Measurements from ENCODE around the gene CST11.

Gene CST11

GRCh38 chr20:23453549-23454543 is 1.2 kb upstream of the CST11 start:
- DNase-seq: no peak

GRCh38 chr20:23451956-23452487 is 654 bp downstream of the CST11 start:
- DNase-seq: no peak

DNA sequence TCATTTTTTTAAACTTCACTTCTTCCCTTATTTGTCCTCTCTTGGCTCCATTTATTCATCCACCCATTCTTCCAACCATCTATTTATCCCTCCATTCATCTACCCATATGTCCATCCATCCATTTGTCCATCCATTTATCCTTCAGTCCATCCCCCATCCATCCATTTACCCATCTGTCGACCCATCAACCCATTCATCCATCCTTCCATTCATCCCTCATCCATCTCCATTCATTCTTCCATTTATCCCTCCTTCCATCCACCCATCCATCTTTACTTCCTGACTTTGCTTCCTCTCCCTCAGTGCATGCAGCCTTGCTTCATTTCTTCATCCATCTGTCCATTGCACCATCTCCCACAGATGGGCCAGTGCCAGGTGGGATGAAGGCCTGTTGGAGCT is 1.8 kb downstream of the CST11 start:
- DNase-seq: no peak

- no peak for DNase-seq
Observed at GRCh38 chr20:23449421-23449820, 3.3 kb downstream of the CST11 start.

DNA sequence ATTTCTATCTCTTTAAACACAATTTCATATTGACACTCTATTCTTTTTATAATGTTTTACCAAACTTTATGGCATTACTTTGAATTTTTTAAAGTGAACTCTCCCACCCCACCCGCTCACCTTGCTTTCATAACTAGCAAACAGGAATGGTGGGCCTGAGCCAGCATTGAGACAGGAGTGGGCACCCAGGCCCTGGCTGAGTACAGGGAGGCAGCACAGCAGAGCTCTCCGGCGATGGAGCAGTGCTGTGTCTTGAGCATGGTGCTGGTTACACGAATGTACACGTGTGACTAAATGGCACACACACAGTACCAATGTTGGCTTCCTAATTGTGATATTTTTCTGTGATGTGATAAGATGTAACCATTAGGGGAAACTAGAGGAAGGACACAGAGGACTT is 4.5 kb downstream of the CST11 start:
- no peak for DNase-seq

- peak; percentile 85 for DNase-seq
Observed at GRCh38 chr20:23446505-23446904, 6.2 kb downstream of the CST11 start.

DNA sequence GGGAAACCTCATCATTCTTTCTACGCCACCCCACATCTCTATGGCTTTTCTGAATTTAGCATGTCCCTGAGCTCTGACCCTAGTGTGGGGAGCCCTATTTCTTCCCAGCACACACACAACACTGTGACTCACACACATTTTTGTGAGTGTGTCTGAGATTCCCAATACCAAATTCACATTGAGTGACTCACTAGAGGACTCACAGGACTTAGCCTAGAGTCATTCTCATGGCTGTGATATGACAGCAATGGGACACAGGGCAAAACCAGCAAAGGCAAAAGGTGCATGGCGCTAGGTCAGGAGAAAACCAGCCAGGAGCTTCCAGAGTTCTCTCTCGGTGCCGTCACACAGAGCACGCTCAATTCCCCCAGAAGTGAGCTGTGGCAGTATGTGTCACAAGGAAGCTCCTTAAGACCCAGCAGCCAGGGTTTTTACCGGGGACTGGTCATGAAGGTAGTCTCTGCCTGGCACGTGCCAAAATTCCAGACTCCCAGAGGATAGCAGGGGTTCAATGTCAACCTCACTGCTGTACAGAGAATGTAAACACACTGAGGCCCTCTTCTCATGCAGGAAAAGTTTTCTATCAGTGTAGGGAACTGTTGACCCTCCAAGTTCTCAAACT is 7.0 kb downstream of the CST11 start:
- DNase-seq: no peak

- DNase-seq: no peak
Observed at GRCh38 chr20:23444859-23445258, 7.8 kb downstream of the CST11 start.

DNA sequence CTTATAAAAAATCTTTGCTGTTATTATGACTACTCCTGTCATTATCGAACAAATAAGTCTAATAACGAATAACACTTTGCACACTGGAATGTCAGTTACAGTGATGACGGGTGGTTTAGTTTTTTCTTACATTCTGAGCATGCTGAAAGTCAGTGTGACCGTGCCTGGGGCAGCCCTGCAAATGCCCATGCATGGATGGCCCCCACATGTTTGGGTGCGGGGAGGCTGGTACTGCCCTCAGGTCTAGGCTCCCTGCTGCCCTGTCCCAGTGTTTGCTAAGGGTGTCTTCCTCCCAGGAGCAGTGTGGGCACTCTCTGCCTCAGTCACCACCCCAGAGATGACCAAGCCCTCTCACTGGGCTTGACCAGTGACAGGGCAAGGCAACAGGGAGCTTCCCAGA is 10.2 kb downstream of the CST11 start:
- DNase-seq: no peak

DNA sequence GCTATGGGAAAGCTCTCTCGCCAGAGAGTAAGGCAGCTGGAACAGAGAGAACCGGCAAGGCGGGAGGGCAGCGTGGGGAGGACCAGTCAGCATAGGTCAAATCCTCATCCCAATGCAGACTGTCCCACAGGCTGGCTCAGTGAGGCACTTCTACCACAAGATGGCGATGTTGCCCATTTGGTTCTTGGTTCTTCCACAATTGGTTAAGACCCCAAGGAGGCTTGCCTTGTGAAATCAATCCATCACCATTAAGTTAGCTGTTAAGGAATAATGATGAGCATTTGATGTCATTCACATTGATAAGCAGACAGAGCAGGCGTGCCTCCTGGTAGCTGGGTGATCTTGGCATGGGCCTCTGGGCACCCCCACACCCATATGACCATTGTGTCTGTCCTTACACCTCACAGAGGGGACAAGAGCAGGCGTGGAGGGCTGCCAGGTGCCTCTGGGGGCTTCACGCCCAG is 10.8 kb downstream of the CST11 start:
- DNase-seq: peak; percentile 60

DNA sequence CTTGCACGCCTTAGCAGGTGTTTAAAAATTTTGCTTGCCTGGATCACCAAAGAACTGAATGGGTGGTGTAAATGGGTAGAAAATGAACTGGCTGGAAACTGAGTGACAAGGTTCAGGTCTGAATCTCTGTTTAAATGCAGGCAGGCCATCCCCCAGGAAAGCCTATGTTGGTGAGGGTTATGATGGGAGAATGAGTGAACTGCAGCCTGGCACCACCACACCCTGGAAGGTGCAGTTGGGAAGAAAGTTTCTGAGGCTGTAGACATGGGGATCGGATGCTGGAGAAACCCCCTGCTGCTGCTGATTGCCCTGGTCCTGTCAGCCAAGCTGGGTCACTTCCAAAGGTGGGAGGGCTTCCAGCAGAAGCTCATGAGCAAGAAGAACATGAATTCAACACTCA is 12.7 kb downstream of the CST11 start:
- no peak for DNase-seq

DNA sequence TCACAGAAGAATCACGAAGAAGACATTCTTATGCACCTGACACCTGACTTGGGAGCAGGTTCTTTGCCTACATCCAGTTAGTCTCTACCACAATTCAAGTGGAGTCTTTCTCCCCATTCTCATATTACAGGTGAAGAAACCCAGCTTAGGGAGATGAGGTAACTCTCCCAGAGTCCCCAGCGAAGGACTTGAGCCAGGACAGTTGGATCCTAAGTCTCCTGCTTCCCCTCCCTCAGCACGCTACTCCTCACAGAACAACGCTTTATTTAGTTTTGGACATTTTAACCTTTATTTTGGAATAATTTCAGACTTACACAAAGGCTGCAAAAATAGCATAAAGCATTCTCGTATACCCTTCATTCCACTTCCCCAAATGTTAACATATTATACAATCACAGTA is 14.0 kb downstream of the CST11 start:
- no peak for DNase-seq

DNA sequence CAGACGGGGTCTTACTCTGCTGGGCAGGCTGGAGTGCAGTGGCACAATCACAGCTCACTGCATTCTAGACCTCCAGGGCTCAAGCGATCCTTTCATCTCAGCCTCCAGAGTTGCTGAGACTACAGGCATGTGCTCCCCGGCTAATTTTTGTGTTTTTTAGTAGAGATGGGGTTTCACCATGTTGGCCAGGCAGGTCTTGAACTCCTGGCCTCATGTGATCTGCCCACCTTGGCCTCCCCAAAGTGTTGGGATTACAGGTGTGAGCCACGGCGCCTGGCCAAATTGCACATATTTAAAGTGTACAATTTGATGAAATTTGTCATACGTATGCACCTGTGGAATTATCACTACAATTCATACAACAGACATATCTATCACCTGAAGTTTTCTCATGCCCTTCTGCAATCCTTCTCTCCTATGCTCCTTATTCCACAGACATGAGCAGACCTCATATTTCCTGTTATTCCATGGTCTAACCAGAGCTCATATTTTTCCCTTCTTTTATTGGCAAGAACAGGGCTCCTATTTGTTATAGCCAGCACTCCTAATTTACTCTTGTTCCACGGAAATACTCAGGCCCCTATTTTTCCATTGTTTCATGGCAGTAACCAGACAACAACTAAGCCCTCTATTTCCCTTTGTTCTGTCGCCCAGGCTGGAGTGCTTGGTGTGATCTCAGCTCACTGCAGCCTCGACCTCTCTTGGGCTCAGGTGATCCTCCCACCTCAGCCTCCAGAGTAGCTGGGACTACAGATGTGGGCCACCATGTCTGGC is 15.4 kb downstream of the CST11 start:
- DNase-seq: no peak

DNA sequence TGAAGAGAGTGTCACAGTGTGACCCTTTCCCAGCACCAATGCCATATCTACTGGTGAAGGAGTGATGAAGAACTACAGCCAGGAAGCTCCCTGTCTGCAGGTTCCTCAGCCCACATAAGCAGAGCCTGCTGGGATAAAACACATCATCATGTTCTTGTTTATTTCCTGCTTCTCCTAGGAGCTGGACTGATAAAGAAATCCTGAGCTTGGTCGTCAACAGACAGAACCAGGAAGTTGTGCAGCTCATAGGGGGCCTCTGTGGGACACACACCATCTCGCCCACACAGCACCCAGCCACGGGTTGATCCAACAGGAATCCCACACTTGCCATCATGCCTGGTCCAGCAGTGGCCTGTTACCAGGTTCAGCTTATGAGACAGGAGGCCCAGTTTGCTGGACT is 16.0 kb downstream of the CST11 start:
- peak; percentile 21 for DNase-seq

DNA sequence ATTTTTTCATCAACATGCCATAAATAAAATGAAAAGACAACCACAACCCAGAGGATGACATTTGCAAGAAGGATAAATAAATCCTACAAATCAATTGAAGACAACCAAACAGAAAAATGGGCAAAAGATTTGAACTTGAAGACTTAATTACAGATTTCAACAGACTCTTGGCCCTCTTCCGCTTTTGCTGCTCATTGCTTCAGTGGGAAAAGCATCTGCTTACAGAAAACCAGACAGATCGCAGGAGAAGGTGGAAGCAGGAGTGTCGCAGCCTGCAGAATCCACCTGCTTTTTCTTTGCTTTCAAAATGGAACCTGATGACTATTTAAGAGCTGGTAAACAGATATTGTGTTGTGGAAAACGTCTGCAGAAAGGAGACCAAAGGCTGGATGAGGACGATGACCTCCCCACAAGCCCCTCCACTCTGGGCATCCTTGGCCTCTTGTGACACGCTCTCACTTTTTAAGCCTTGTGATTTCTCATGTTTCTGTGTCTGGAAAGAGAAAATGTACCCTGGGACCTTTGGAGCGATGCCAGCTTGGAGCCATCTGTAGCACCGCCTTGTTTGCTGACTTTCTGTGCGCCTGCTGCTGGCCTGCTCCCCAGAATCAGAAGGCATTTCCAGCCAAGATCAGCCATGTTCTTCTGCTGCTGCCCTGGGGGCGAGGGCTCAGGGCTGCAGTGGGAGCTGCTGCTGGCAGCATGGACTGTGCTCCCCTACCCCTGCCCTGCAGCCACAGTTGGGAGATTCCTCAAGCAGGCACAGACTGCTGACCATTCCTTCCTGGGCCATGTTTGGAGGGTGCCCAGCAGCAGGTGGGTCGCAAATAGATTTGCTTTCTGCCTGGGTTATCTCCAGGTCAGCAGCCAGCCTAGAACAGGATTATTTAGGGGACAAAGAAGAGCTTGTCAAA is 16.8 kb downstream of the CST11 start:
- peak; percentile 65 for DNase-seq

GRCh38 chr20:23434521-23435313 is 18.0 kb downstream of the CST11 start:
- no peak for DNase-seq

DNA sequence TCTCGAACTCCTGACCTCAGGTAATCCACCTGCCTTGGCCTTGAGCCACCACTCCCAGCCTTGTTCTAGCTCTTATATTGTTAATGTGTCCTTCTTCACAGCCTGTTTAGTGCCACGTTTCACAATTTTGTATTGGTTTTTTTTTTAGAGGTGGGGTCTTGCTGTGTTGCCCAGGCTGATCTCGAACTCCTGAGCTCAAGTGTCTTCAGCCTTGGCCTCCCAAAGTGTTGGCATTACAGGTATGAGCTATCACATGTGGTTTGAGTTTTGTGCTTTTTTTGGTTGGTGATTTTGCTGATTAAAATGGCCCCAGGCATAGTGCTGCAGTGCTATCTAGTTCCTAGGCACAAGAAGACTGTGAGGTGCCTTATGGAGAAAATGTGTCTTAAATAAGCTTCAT is 19.0 kb downstream of the CST11 start:
- DNase-seq: no peak

GRCh38 chr20:23425129-23425528 is 27.5 kb downstream of the CST11 start:
- no peak for DNase-seq

GRCh38 chr20:23420943-23421931 is 31.4 kb downstream of the CST11 start, which contains the start of gene NAPB:
NAPB (minus strand) TSS chr20:23421488; CDS start chr20:23421402, 86 bp downstream.
- peak; percentile 96 for DNase-seq
